Ascending aorta (tissue), 2 donors: ENCODE data around the gene CHCHD3. TPM values are rescaled to one million over a fixed set of nuclear protein-coding genes. Genes with fewer than 3 reads are reported as not detected.
"Not testable (repeated sequence)": the region's sequence is repeated elsewhere in the genome, so short reads cannot be mapped to it uniquely, and the experiment has no call there.

Experiments used
- DNase-seq, 2 donors: peaks; one replicate each; pipeline ENCODE4 v3.0.0-alpha.2; 2019; ENCODE audit warnings: low spot score in 2 of 2
- H3K27ac ChIP-seq, 2 donors: fragments of 200-600 bp; sonication (generic); one replicate each; pipeline ENCODE4 v1.5.1; 2016 to 2017; ENCODE audit warnings: mild to moderate bottlenecking in 1 of 2
- H3K27me3 ChIP-seq: fragments of 200-600 bp; sonication (generic); one replicate; pipeline ENCODE4 v1.5.1; 2017
- H3K36me3 ChIP-seq, 2 donors: fragments of 200-600 bp; sonication (generic); one replicate each; pipeline ENCODE4 v1.5.1; 2016
- H3K4me1 ChIP-seq, 2 donors: fragments of 200-600 bp; sonication (generic); one replicate each; pipeline ENCODE4 v1.5.1; 2016 to 2017; ENCODE audit warnings: mild to moderate bottlenecking in 1 of 2
- H3K4me3 ChIP-seq, 2 donors: fragments of 200-600 bp; sonication (generic); one replicate each; pipeline ENCODE4 v1.5.1; 2016 to 2017; ENCODE audit warnings: mild to moderate bottlenecking in 1 of 2
- H3K9me3 ChIP-seq, 2 donors: fragments of 200-600 bp; sonication (generic); one replicate each; pipeline ENCODE4 v1.5.1; 2016
- intact Hi-C: fragments of 100-400 bp; cut with DNase I; formaldehyde crosslinking; loops from one replicate; pipeline ENCODE4 v1.15.1; 2023
- total RNA-seq: library from RNA; depleted of rRNA; stranded (reverse); fragments of >200 nt; gene quantifications from one replicate; pipeline ENCODE4 v1.1.0, GENCODE V29; 2016
- TF ChIP-seq, protein P1 (sequence below), 3 experiments: fragments of 200-600 bp in 2 of 3; fragments of 450-650 bp in 1 of 3; sonication (generic) in 2 of 3; IDR thresholded peaks; one replicate each; pipeline ENCODE4 v1.5.1; 2016 to 2019; ENCODE audit warnings: antibody characterized with exemption in 3 of 3, mild to moderate bottlenecking in 1 of 3, moderate library complexity in 1 of 3

CHCHD3 gene
- total RNA-seq, 1 donor from 2014 or later, result 26.2 TPM

DNA sequence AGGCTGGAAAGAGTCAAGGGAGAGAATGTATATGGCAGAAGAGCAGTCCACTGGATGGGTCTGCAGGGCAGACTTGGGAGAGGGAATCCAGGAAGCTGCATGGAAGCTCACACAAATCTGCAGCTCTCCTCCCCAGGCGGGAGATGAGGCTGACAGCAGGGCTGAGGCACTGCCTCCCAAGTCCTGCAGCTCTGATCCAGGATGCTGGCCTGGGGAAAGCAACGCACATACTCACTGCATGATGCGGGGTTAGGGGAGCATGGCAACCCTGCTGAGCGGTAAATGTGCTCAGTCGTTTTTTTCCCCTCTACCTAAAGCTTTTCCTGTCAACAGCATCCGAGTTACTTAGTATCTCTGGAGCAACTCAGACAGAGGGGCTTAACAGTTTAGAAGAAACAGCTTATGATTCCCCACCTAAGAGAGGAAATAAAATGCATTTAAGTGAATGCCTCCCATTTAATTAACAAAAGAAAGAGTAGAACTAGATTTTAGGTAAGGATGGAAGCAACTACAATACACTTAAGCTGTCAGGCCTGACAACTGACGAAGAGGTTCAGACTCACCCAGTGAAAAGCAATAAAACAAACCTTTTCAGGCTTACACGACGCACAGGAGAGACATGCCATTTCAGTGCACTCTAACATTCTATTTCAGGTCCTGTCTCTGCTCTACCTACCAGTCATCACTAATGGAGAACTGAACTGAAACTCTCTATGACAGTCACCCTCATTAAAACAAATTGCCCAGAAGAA, 37.0 kb downstream of the CHCHD3 start:
- no peaks in the 10 kb centered on the region for H3K27me3 ChIP-seq

DNA sequence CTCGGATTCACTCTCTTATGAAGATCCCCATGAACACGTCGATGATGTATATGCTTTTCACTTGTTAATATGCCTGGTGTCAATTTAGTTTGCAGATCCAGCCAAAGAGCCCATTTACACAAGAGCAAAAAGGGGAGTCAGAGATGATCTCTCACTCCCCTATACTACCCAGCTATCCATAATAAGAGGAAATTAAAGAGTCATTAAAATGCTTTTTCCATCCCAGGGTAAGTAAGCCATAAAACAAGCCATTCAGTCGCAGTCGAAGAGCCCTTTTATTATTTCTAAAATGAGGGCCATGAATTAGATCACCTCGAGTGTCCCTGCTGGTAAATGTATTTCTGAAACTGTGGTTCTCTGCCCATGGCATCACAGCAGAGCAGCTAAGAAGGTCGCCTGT, 41.2 kb downstream of the CHCHD3 start:
- Histone ChIP-seq H3K27me3 (no peaks in the 10 kb centered on the region), H3K36me3 (no peaks in the 10 kb centered on the region), H3K4me1 (no peaks in the 10 kb centered on the region), H3K27ac (no peak overlapping the region), H3K4me3 (no peak overlapping the region), H3K9me3 (no peaks in the 10 kb centered on the region)
- intact Hi-C loops, result no loop called here
- no peak for DNase-seq
- TF ChIP-seq, protein P1, sequence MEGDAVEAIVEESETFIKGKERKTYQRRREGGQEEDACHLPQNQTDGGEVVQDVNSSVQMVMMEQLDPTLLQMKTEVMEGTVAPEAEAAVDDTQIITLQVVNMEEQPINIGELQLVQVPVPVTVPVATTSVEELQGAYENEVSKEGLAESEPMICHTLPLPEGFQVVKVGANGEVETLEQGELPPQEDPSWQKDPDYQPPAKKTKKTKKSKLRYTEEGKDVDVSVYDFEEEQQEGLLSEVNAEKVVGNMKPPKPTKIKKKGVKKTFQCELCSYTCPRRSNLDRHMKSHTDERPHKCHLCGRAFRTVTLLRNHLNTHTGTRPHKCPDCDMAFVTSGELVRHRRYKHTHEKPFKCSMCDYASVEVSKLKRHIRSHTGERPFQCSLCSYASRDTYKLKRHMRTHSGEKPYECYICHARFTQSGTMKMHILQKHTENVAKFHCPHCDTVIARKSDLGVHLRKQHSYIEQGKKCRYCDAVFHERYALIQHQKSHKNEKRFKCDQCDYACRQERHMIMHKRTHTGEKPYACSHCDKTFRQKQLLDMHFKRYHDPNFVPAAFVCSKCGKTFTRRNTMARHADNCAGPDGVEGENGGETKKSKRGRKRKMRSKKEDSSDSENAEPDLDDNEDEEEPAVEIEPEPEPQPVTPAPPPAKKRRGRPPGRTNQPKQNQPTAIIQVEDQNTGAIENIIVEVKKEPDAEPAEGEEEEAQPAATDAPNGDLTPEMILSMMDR (IDR thresholded peaks at IDR 0.05), result no peak

More for the DNA sequence above, 37.0 kb downstream of the CHCHD3 start:
- H3K36me3 ChIP-seq, result no peaks in the 10 kb centered on the region
- no peaks in the 10 kb centered on the region for H3K4me1 ChIP-seq
- TF ChIP-seq, protein P1 (IDR thresholded peaks at IDR 0.05), result no peak
- no peaks in the 10 kb centered on the region for H3K9me3 ChIP-seq
- no peak overlapping the region for H3K4me3 ChIP-seq
- DNase-seq, result no peak
- H3K27ac ChIP-seq, result no peak overlapping the region
- intact Hi-C loops, result no loop called here

DNA sequence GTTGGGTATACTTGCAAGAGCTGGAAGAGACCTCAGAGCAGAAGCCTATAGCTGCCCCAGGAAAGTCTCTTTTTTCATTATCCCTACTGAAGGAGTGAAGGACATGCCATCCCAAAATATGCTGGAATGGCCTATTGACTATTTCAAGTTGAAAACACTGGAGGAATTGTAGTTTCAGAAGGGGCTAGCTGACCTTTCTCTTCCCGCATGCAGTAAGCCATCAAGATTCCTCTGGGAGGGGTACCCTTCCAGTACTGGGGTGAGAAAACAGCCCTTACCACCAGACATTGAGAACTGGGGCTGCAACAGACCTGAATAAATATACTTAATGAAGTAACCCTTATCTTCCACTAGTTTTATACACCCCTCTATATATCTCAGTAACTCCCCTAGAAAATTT, 41.7 kb downstream of the CHCHD3 start:
- Histone ChIP-seq H3K9me3 (no peaks in the 10 kb centered on the region), H3K27ac (no peak overlapping the region), H3K4me1 (no peaks in the 10 kb centered on the region), H3K4me3 (no peak overlapping the region), H3K36me3 (no peaks in the 10 kb centered on the region), H3K27me3 (no peaks in the 10 kb centered on the region)
- TF ChIP-seq, protein P1 (IDR thresholded peaks at IDR 0.05), result no peak
- no peak for DNase-seq
- intact Hi-C loops, result no loop called here

DNA sequence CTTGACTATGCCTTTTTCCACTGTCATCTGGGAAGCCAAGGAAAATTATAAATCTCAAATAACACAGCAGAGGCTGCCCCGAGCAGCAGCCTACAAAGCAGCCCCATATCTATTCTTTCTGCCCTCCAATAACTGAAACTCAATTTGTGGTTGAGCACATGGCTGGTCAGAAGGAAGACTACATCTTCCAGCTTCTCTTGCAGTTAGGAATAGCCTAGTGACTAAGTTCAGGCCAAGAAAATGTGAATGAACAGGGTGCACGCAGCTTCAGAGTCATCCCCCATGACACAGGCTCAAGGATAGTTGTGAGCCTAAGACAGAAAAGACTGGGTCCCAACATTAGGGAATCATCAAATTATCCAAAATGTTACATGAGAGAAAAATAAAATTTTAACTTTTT, 42.3 kb downstream of the CHCHD3 start:
- DNase-seq, result no peak
- TF ChIP-seq, protein P1 (IDR thresholded peaks at IDR 0.05), result no peak
- no peak overlapping the region for H3K27ac ChIP-seq
- no peaks in the 10 kb centered on the region for H3K36me3 ChIP-seq
- H3K9me3 ChIP-seq, result no peaks in the 10 kb centered on the region
- no peaks in the 10 kb centered on the region for H3K27me3 ChIP-seq
- no peak overlapping the region for H3K4me3 ChIP-seq
- intact Hi-C loops, result no loop called here
- H3K4me1 ChIP-seq, result no peaks in the 10 kb centered on the region

DNA sequence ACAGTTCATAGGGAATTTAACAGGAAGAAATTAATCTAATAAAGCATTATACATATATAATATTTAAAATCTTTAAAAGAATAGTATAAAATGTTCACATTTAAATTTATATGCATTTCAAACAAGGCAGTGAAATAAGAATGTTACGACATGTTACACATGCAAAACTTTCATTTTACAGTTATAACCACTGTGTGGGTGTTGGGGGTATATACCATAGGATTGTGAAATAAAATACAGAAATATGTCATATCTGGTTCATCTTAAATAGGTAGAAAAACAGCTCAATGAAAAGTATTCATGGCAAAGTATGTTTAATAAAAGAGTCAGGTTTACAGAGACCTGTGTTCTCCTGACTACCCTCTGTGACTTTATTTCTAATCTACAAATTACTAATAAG, 45.6 kb downstream of the CHCHD3 start:
- H3K4me3 ChIP-seq, result no peak overlapping the region
- no peak overlapping the region for H3K27ac ChIP-seq
- no peaks in the 10 kb centered on the region for H3K9me3 ChIP-seq
- H3K36me3 ChIP-seq, result no peaks in the 10 kb centered on the region
- H3K27me3 ChIP-seq, result no peaks in the 10 kb centered on the region
- no peaks in the 10 kb centered on the region for H3K4me1 ChIP-seq
- intact Hi-C loops, result no loop called here
- TF ChIP-seq, protein P1 (IDR thresholded peaks at IDR 0.05), result no peak
- DNase-seq, result no peak

DNA sequence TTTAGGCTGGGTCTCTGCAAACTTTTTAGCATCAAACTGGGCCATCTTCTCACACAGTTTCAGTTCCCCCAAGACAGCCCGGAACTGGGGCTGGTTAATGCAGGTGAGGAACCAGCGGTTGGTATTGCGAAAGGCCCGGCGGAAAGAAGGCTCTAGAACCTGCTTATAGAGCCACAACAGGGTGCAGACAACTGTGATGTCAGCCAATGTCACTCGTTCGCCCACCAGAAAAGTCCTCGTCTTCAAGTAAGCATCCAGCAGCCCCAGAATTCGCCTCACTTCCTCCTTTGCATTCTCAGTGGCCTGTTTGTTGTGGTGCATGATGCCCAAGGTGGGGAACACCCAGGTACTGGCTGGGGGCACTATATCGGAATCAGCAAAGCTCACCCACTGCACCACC, 46.6 kb downstream of the CHCHD3 start:
- intact Hi-C loops, H3K27ac ChIP-seq, H3K4me3 ChIP-seq, H3K36me3 ChIP-seq, DNase-seq, H3K9me3 ChIP-seq, H3K4me1 ChIP-seq, H3K27me3 ChIP-seq: not testable (repeated sequence)
